Ramos (cell line): Measurements from ENCODE around the gene TAS2R10.
"Not testable (repeated sequence)": the region's sequence is repeated elsewhere in the genome, so short reads cannot be mapped to it uniquely, and the experiment has no call there.

Source experiments
- in situ Hi-C: fragments of 300-500 bp; cut with MboI; formaldehyde crosslinking; loops from one replicate; pipeline ENCODE4 v1.14.3; 2022; ENCODE audit warnings: low sequenced_read_pairs; ENCODE audit not compliant: unreplicated experiment

Gene TAS2R10

DNA sequence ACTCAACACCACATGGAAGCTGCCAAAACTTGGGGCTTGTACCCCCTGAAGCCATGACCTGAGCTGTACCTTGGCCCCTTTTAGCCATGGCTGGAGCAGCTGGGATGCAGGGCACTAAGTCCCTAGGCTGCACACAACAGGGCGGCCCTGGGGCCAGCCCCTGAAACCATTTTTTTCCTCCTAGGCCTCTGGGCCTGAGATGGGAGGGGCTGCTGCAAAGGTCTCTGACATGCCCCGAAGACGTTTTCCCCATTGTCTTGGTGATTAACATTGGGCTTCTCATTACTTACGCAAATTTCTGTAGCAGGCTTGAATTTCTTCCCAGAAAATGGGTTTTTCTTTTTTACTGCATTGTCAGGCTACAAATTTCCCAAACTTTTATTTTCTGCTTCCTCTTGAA, 34.4 kb downstream of the TAS2R10 start:
- in situ Hi-C loops = not testable (repeated sequence)

GRCh38 chr12:10783252-10783651, 42.9 kb downstream of the TAS2R10 start:
- in situ Hi-C loops = no loop called here

DNA sequence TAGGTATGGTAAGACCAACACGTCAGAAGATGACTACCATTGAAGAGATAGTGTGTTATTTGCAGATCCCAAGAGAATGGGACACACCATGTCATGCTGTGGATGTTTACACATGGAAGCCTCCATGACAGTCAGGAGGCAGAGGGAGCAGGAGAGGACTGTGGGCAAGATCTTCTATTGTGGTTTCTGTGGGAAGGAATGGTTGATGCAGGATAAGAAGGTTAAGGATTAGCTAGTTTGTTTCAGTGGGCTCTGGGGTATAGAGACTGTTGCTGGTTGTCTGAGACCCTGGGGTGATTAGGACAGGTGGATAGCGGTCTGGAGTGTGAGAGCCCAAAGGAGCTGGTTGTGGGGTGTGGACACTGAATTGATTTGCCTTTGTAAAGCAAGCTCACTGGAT, 47.1 kb downstream of the TAS2R10 start:
- in situ Hi-C loops = loop anchor here (10.0 kb wide), 1 partner anchor 706 kb away; no protein-coding TSS in a partner anchor
